SK-N-SH (cell line): ENCODE results near the gene ZBTB16.

Experiments used
- JUND ChIP-seq: IDR thresholded peaks from 2 replicates; pipeline ENCODE4 v1.4.0; 2012
- MXI1 ChIP-seq: IDR thresholded peaks from 2 replicates; pipeline ENCODE4 v1.6.1; 2012; ENCODE audit warnings: mild to moderate bottlenecking, low read depth, low read length, improper control_type of control experiment
- NFIC ChIP-seq: IDR thresholded peaks from 2 replicates; pipeline ENCODE4 v1.4.0; 2012; ENCODE audit warnings: borderline replicate concordance
- POLR2AphosphoS5 ChIP-seq: IDR thresholded peaks from 2 replicates; pipeline ENCODE4 v1.6.1; 2012; ENCODE audit warnings: low read depth, low read length
- RFX5 ChIP-seq: IDR thresholded peaks from 2 replicates; pipeline ENCODE4 v1.6.1; 2012; ENCODE audit warnings: mild to moderate bottlenecking, improper control_type of control experiment, low read length
- TF ChIP-seq, protein P1 (sequence below): fragments of 200-600 bp; sonication (generic); IDR thresholded peaks from 2 replicates; pipeline ENCODE4 v1.6.1; 2017; ENCODE audit warnings: antibody characterized with exemption, mild to moderate bottlenecking, moderate library complexity
- TF ChIP-seq, protein P2 (sequence below): IDR thresholded peaks from 2 replicates; pipeline ENCODE4; 2012
- TF ChIP-seq, protein P3 (sequence below): IDR thresholded peaks from 2 replicates; pipeline ENCODE4 v1.6.1; 2012; ENCODE audit warnings: mild to moderate bottlenecking, low read depth, low read length, moderate library complexity
- TF ChIP-seq, protein P4 (sequence below): IDR thresholded peaks from 2 replicates; pipeline ENCODE4 v1.4.0; 2012; ENCODE audit warnings: low read depth, borderline replicate concordance

DNA sequence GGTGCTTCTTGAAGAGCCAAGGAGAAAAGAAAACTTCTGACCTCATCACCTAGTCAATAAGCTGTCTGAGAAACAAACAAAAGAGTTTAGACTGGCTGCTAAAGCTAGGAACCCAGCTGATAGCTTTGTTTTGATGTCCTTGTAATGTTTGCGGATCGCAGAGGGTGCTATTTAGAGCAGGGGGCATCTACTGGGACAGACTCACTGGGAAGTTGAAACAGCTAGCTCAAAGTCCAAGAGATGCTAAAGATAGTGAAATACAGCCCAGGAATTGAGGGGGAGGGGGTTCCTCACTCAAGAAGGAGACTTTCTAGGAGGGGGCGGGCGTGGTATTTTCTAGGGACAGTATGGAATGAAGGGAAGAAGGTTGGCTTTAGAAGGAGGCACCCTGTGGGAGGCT is 18.9 kb downstream of the ZBTB16 start:
- TF ChIP-seq, protein P1, sequence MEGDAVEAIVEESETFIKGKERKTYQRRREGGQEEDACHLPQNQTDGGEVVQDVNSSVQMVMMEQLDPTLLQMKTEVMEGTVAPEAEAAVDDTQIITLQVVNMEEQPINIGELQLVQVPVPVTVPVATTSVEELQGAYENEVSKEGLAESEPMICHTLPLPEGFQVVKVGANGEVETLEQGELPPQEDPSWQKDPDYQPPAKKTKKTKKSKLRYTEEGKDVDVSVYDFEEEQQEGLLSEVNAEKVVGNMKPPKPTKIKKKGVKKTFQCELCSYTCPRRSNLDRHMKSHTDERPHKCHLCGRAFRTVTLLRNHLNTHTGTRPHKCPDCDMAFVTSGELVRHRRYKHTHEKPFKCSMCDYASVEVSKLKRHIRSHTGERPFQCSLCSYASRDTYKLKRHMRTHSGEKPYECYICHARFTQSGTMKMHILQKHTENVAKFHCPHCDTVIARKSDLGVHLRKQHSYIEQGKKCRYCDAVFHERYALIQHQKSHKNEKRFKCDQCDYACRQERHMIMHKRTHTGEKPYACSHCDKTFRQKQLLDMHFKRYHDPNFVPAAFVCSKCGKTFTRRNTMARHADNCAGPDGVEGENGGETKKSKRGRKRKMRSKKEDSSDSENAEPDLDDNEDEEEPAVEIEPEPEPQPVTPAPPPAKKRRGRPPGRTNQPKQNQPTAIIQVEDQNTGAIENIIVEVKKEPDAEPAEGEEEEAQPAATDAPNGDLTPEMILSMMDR = no peak
- TF ChIP-seq, protein P2, sequence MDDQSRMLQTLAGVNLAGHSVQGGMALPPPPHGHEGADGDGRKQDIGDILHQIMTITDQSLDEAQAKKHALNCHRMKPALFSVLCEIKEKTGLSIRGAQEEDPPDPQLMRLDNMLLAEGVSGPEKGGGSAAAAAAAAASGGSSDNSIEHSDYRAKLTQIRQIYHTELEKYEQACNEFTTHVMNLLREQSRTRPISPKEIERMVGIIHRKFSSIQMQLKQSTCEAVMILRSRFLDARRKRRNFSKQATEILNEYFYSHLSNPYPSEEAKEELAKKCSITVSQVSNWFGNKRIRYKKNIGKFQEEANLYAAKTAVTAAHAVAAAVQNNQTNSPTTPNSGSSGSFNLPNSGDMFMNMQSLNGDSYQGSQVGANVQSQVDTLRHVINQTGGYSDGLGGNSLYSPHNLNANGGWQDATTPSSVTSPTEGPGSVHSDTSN = no peak
- TF ChIP-seq JUND = no peak
- no peak for TF ChIP-seq MXI1
- TF ChIP-seq POLR2AphosphoS5 = no peak
- TF ChIP-seq, protein P3, sequence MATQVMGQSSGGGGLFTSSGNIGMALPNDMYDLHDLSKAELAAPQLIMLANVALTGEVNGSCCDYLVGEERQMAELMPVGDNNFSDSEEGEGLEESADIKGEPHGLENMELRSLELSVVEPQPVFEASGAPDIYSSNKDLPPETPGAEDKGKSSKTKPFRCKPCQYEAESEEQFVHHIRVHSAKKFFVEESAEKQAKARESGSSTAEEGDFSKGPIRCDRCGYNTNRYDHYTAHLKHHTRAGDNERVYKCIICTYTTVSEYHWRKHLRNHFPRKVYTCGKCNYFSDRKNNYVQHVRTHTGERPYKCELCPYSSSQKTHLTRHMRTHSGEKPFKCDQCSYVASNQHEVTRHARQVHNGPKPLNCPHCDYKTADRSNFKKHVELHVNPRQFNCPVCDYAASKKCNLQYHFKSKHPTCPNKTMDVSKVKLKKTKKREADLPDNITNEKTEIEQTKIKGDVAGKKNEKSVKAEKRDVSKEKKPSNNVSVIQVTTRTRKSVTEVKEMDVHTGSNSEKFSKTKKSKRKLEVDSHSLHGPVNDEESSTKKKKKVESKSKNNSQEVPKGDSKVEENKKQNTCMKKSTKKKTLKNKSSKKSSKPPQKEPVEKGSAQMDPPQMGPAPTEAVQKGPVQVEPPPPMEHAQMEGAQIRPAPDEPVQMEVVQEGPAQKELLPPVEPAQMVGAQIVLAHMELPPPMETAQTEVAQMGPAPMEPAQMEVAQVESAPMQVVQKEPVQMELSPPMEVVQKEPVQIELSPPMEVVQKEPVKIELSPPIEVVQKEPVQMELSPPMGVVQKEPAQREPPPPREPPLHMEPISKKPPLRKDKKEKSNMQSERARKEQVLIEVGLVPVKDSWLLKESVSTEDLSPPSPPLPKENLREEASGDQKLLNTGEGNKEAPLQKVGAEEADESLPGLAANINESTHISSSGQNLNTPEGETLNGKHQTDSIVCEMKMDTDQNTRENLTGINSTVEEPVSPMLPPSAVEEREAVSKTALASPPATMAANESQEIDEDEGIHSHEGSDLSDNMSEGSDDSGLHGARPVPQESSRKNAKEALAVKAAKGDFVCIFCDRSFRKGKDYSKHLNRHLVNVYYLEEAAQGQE = no peak
- TF ChIP-seq, protein P4, sequence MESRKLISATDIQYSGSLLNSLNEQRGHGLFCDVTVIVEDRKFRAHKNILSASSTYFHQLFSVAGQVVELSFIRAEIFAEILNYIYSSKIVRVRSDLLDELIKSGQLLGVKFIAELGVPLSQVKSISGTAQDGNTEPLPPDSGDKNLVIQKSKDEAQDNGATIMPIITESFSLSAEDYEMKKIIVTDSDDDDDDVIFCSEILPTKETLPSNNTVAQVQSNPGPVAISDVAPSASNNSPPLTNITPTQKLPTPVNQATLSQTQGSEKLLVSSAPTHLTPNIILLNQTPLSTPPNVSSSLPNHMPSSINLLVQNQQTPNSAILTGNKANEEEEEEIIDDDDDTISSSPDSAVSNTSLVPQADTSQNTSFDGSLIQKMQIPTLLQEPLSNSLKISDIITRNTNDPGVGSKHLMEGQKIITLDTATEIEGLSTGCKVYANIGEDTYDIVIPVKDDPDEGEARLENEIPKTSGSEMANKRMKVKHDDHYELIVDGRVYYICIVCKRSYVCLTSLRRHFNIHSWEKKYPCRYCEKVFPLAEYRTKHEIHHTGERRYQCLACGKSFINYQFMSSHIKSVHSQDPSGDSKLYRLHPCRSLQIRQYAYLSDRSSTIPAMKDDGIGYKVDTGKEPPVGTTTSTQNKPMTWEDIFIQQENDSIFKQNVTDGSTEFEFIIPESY = no peak
- no peak for TF ChIP-seq NFIC
- no peak for TF ChIP-seq RFX5
